Measurements from ENCODE around the gene SNX14. TPM values are rescaled to one million over a fixed set of nuclear protein-coding genes. Genes with fewer than 3 reads are reported as not detected.
"Not testable (repeated sequence)": the region's sequence is repeated elsewhere in the genome, so short reads cannot be mapped to it uniquely, and the experiment has no call there.

SNX14 gene
- total RNA-seq, 2 donors from 2014 or later = 38.0 to 39.5 TPM

- no peak for DNase-seq
- no peak for ATAC-seq
- intact Hi-C loops (cut with DNase I) = no loop called here
These were observed 7.2 kb upstream of the SNX14 start for GRCh38 chr6:85600713-85601313.

DNA sequence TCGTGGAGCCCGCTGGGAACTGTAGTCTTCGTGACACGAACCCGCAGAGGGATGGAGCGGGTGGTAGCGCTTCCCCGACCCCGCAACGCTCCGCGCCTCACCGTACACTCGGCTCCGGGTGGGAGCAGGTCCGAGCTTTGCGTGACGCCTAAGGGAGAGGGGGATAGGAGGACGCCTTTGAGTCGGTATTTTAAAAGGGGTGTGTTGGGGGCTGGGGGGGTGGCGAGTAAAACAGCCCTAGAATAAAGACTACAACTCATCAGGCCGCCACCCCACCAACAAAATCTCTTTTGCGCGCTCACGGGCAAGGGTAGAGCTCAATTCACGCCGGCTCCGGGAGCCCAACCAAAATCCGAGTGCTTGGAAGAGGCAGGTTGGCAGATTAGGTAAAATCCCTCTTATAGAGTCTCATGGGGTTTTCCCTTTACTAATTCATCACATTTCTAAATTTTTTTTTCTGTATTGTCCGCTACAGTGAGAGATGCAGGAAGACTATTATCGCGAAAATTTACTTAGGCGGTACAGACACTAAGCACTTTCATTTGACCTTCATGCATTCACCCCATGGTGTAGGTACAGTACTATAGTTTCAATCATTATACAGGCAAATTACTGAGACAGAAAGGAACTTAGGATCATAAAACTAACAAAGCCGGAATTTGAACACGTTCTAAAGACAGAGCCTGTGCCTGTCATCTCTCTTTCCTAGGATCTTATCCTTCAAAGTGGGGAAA, 706 bp upstream of the SNX14 start:
- ATAC-seq (peak; percentile 5 to 22), DNase-seq (no peak)
- intact Hi-C loops (cut with DNase I) = loop anchor here in 1 of 2 donors (5.0 kb wide), 1 partner anchor 83 kb away; no protein-coding TSS in a partner anchor

DNA sequence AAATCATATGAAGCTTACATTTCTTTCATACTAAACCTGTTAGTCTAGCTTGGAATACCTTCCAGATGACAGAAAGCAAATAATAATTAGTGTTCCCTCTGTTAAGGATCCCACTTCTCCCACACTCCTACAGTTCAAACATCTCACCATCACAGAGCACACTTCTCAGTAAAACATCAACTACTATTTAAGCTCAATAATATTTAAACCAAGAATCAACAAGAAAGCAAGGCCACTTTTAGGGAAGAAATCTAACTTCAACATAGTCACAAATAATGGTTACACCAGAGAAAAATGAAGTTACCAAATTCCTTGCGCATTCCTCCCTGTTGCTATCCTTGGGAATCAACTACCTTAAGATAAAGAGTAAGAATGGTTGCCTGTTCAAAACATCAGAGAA, 1.6 kb downstream of the SNX14 start:
- DNase-seq (no peak), ATAC-seq (no peak)
- intact Hi-C loops (cut with DNase I) = loop anchor here in 1 of 2 donors (2.0 to 5.0 kb wide), 2 partner anchors 51 to 85 kb away; partner anchors contain the start of gene SYNCRIP

DNA sequence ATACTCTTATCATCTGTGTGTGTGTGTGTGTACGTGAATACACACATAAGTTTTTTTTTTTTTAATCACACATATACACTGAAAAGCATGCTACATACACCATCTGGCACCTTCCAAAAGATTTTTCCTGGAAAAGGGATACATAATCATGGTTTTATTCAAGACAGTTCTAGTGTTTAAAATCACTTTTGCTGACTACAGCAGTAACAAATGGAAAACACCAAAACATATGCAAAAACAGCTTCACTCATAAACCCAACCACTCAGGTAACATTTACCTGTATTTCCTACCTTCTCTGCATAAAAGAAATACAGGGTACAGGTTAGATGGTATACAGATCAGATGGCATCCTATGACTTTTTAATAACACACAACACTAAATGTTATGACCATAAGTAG, 2.5 kb downstream of the SNX14 start:
- ATAC-seq (no peak), DNase-seq (no peak)
- intact Hi-C loops (cut with DNase I) = loop anchor here in 1 of 2 donors (5.0 kb wide), 1 partner anchor 86 kb away; no protein-coding TSS in a partner anchor

DNA sequence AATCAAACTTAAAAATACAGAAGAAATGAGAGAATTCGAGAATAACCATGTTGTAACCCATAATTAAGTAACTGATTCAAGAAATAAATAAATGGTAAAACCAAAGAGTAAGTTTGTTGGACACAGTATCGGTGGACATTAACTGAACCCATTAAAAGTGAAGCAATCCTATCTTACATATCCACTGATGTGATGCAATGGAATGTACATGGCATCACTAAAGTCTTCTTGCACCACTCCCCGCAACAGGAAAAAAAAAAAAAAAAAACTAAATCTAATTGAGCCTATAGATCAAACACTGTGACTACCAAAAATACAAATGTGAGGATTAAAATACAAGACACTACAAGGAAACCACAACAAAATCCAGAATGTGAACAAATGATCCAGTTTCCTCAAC, 7.9 kb downstream of the SNX14 start:
- intact Hi-C loops (cut with DNase I) = no loop called here
- ATAC-seq (no peak), DNase-seq (no peak)

- DNase-seq; ATAC-seq; intact Hi-C loops (cut with DNase I): not testable (repeated sequence)
These were observed 10.8 kb downstream of the SNX14 start for GRCh38 chr6:85582832-85583231.

- no peak for DNase-seq
- intact Hi-C loops (cut with DNase I) = no loop called here
- no peak for ATAC-seq
These were observed 12.1 kb downstream of the SNX14 start for GRCh38 chr6:85581572-85581971.

GRCh38 chr6:85580878-85581267, 12.8 kb downstream of the SNX14 start:
- ATAC-seq (peak in 1 of 2 donors; percentile 66), DNase-seq (no peak)
- intact Hi-C loops (cut with DNase I) = no loop called here

GRCh38 chr6:85580118-85580877, 13.4 kb downstream of the SNX14 start:
- DNase-seq = no peak
- peak in 1 of 2 donors; percentile 21 for ATAC-seq
- intact Hi-C loops (cut with DNase I) = no loop called here

GRCh38 chr6:85579581-85579980, 14.1 kb downstream of the SNX14 start:
- ATAC-seq = peak in 1 of 2 donors; percentile 18
- intact Hi-C loops (cut with DNase I) = no loop called here
- DNase-seq = no peak

- intact Hi-C loops (cut with DNase I) = no loop called here
- ATAC-seq = no peak
- DNase-seq = no peak
These were observed 17.2 kb downstream of the SNX14 start for GRCh38 chr6:85576476-85576875.

DNA sequence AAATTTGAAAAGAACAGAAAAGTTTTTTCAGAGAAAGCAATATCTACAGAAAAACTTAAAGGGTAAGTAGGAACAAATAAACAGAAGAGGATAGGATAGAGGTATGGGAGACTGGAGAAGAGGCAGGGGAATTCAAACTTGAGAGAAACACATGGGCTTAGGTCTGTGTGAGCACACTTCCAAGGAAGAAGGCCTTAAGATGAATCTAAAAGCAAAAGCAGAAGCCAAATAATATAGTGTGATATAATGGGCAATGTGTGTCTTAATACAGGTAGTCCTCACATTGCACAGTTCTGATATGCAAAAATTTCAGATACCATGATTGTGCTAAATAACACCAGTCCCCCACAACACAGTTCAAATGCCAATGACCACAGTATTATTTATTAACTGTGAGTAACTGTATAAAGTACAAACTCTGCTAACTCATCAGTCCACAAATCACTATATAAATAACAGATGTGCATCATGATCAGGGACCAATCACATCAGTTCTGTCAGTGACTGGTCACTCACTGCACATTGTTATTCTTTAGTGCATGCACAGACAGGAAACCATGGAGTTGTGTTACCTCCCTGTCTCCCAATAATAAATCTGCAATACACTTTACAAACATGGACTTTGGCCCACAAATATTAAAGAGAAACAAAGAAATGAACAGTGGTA, 18.6 kb downstream of the SNX14 start:
- no peak for DNase-seq
- no peak for ATAC-seq
- intact Hi-C loops (cut with DNase I) = no loop called here

DNA sequence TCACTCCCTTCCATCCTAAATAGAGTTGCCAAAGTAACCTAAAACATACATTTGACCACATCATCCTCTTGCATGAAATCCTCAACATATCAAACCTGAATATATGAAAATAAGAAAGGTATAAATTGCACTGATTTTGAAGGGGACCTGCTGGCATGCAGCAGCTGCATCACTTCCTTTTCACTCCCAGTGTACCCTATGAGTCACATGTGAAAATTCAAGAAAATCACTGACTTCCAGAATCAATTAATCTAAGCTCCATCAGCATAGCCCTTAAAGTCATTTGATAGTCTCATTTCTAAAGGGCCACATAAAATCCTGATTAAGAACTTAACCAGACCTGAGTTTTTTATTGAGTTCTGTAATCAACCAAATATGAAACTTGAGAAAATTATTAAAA, 24.3 kb downstream of the SNX14 start:
- intact Hi-C loops (cut with DNase I) = no loop called here
- DNase-seq (no peak), ATAC-seq (no peak)

- intact Hi-C loops (cut with DNase I) = no loop called here
- DNase-seq (no peak), ATAC-seq (no peak)
These were observed 25.2 kb downstream of the SNX14 start for GRCh38 chr6:85568411-85568810.

GRCh38 chr6:85565736-85566135, 27.9 kb downstream of the SNX14 start:
- DNase-seq = no peak
- intact Hi-C loops (cut with DNase I) = no loop called here
- ATAC-seq = no peak

DNA sequence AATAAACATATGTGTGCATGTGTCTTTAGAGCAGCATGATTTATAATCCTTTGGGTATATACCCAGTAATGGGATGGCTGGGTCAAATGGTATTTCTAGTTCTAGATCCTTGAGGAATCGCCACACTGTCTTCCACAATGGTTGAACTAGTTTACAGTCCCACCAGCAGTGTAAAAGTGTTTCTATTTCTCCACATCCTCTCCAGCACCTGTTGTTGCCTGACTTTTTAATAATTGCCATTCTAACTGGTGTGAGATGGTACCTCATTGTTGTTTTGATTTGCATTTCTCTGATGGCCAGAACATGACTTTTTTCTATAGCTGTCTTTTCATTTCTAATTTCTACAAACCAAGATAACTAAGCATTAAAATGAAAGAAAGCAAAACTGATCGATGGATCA, 29.4 kb downstream of the SNX14 start:
- DNase-seq; ATAC-seq; intact Hi-C loops (cut with DNase I): not testable (repeated sequence)

DNA sequence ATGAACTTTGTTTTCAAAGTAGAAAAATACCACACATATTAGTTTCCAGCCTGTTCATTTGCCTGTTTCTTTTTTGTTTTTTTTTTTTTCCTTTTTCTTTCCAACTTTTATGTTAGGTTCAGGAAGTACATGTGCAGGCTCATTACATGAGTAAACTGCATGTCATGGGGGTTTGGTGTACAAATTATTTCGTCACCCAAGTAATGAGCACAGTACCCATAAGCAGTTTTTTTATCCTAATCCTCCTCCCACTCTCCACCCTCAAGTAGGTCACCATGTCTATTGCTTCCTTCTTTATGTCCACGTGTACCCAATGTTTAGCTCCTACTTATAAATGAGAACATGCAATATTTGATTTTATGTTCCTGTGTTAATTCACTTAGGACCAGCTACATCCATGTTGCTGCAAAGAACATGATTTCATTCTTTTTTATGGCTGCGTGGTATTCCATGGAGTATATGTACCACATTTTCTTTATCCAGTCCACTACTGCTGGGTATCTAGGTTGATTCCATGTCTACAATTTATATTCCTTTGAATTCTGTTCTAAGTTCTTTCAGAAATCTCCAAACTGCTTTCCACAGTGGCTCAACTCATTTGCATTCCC, 31.8 kb downstream of the SNX14 start:
- intact Hi-C loops (cut with DNase I) = no loop called here
- no peak for DNase-seq
- ATAC-seq = no peak

GRCh38 chr6:85556992-85557668, 36.5 kb downstream of the SNX14 start:
- no peak for DNase-seq
- intact Hi-C loops (cut with DNase I) = no loop called here
- ATAC-seq = no peak

DNA sequence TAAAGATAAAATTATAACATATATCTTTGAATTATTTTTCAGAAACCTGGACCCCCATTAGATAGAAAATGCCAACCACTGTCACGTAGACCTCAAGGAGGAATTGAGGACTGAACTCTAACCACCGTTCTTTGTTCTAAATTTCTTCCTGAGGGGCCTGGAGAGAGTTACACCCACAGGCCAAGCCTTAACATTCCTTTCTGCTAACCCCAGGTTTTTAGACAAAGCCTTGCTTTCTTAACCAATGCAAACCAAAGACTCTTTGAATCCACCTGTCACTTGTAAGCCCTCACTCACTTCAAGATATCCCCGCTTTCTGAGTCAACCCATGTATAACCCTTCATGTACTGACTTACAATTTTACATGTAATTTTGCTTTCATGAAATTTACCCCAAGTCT, 41.0 kb downstream of the SNX14 start:
- intact Hi-C loops (cut with DNase I) = no loop called here
- ATAC-seq = no peak
- DNase-seq = no peak

Measured in left cardiac atrium (tissue), 4 donors.